DND-41 (cell line): ENCODE results near the gene DCTN3.

ENCODE experiments used
- ATAC-seq: fragments of 200-7000 bp; cut with Tn5 transposase; 3 replicates; pipeline ENCODE4 v1.9.1; 2021; ENCODE audit warnings: low read depth; ENCODE audit not compliant: insufficient read depth
- DNase-seq: peaks from one replicate; pipeline ENCODE4 v3.0.0-alpha.2; 2020
- H2AFZ ChIP-seq: 2 replicates; pipeline ENCODE4 v1.6.0; 2012; ENCODE audit warnings: low read depth, low read length
- H3K27ac ChIP-seq: 2 replicates; pipeline ENCODE4 v1.5.1; 2012; ENCODE audit warnings: low read length, inconsistent platforms
- H3K27me3 ChIP-seq: fragments of 200-600 bp; sonication (generic); 2 replicates; pipeline ENCODE4 v1.6.0; 2012; ENCODE audit warnings: low read length, mild to moderate bottlenecking, inconsistent platforms; ENCODE audit not compliant: insufficient read depth, poor library complexity
- H3K36me3 ChIP-seq: 2 replicates; pipeline ENCODE4 v1.5.1; 2012; ENCODE audit warnings: low read length, inconsistent platforms; ENCODE audit not compliant: insufficient read depth
- H3K4me1 ChIP-seq: 2 replicates; pipeline ENCODE4 v1.5.1; 2012; ENCODE audit warnings: mild to moderate bottlenecking, low read length; ENCODE audit not compliant: insufficient read depth
- H3K4me2 ChIP-seq: 2 replicates; pipeline ENCODE4 v1.6.0; 2012; ENCODE audit warnings: mild to moderate bottlenecking, moderate library complexity, low read length, inconsistent platforms; ENCODE audit not compliant: insufficient read depth
- H3K4me3 ChIP-seq, 2 experiments: fragments of 200-600 bp in 1 of 2; shearing (Covaris generic) in 1 of 2; 2 replicates each; pipeline ENCODE4 v1.5.1; 2012 to 2016; ENCODE audit warnings: inconsistent platforms in 2 of 2, low read length in 2 of 2, mild to moderate bottlenecking in 2 of 2, low read depth in 1 of 2, moderate library complexity in 1 of 2
- H3K79me2 ChIP-seq: 2 replicates; pipeline ENCODE4 v1.6.0; 2012; ENCODE audit warnings: low read length, inconsistent platforms; ENCODE audit not compliant: insufficient read depth
- H3K9ac ChIP-seq: 2 replicates; pipeline ENCODE4 v1.6.0; 2012; ENCODE audit warnings: low read depth, mild to moderate bottlenecking, inconsistent platforms, low read length, moderate library complexity
- H3K9me3 ChIP-seq: 2 replicates; pipeline ENCODE4 v1.5.1; 2012; ENCODE audit warnings: low read length, moderate library complexity, mild to moderate bottlenecking, inconsistent platforms; ENCODE audit not compliant: insufficient read depth, severe bottlenecking
- H4K20me1 ChIP-seq: 2 replicates; pipeline ENCODE4 v1.6.0; 2012; ENCODE audit warnings: low read length; ENCODE audit not compliant: insufficient read depth
- CTCF ChIP-seq: IDR thresholded peaks from 2 replicates; pipeline ENCODE4 v1.5.1; 2012; ENCODE audit warnings: borderline replicate concordance, low read length, moderate library complexity, mild to moderate bottlenecking; ENCODE audit not compliant: poor library complexity, severe bottlenecking; ENCODE audit errors: extremely low read depth
- EZH2 ChIP-seq: IDR thresholded peaks from 3 replicates; pipeline ENCODE4 v1.6.1; 2012; ENCODE audit warnings: borderline replicate concordance, low read depth, mild to moderate bottlenecking, moderate library complexity, low read length, inconsistent platforms; ENCODE audit not compliant: severe bottlenecking

DCTN3 gene

GRCh38 chr9:34659592-34660253 lies 39.4 kb upstream of the DCTN3 start:
- no peaks in the 10 kb centered on the region for H3K27me3 ChIP-seq

GRCh38 chr9:34658461-34658860 lies 38.2 kb upstream of the DCTN3 start:
- Histone ChIP-seq H3K9me3 (no peaks in the 10 kb centered on the region), H3K27me3 (no peaks in the 10 kb centered on the region), H4K20me1 (no peaks in the 10 kb centered on the region), H3K4me3 (no peak overlapping the region), H3K4me2 (no peak overlapping the region), H2AFZ (no peak overlapping the region), H3K9ac (no peak overlapping the region), H3K36me3 (no peaks in the 10 kb centered on the region), H3K27ac (no peak overlapping the region), H3K79me2 (no peaks in the 10 kb centered on the region), H3K4me1 (peaks cover 14% of the 10 kb centered on the region)
- no peak for DNase-seq
- TF ChIP-seq CTCF = no peak
- no peak for TF ChIP-seq EZH2
- no peak for ATAC-seq

More at GRCh38 chr9:34659592-34660253, 39.4 kb upstream of the DCTN3 start:
- Histone ChIP-seq H4K20me1 (no peaks in the 10 kb centered on the region), H3K4me2 (no peak overlapping the region), H3K36me3 (no peaks in the 10 kb centered on the region), H3K9me3 (no peaks in the 10 kb centered on the region), H3K9ac (no peak overlapping the region), H2AFZ (no peak overlapping the region), H3K79me2 (no peaks in the 10 kb centered on the region), H3K27ac (no peak overlapping the region), H3K4me1 (peaks cover 21% of the 10 kb centered on the region), H3K4me3 (no peak overlapping the region)
- no peak for ATAC-seq
- TF ChIP-seq EZH2 (no peak), CTCF (no peak)
- no peak for DNase-seq

- Histone ChIP-seq H3K27ac (no peak overlapping the region), H2AFZ (no peak overlapping the region), H3K79me2 (no peaks in the 10 kb centered on the region), H3K36me3 (no peaks in the 10 kb centered on the region), H4K20me1 (no peaks in the 10 kb centered on the region), H3K4me3 (no peak overlapping the region), H3K4me1 (no peaks in the 10 kb centered on the region), H3K9ac (no peak overlapping the region), H3K27me3 (no peaks in the 10 kb centered on the region), H3K4me2 (no peak overlapping the region), H3K9me3 (no peaks in the 10 kb centered on the region)
- ATAC-seq = no peak
- no peak for TF ChIP-seq CTCF
- TF ChIP-seq EZH2 = no peak
- no peak for DNase-seq
These were observed 36.7 kb upstream of the DCTN3 start for GRCh38 chr9:34656992-34657391.

GRCh38 chr9:34655394-34655793 lies 35.1 kb upstream of the DCTN3 start:
- H3K27ac ChIP-seq = no peak overlapping the region
- H2AFZ ChIP-seq = no peak overlapping the region
- H3K9ac ChIP-seq = no peak overlapping the region
- H4K20me1 ChIP-seq = no peaks in the 10 kb centered on the region
- 0 out of 2 replicates have a peak, but pooled peaks cover 2% of the 10 kb centered on the region for H3K36me3 ChIP-seq
- no peaks in the 10 kb centered on the region for H3K27me3 ChIP-seq
- no peak for DNase-seq
- H3K79me2 ChIP-seq = no peaks in the 10 kb centered on the region
- H3K9me3 ChIP-seq = no peaks in the 10 kb centered on the region
- H3K4me3 ChIP-seq = no peak overlapping the region
- TF ChIP-seq EZH2 (no peak), CTCF (no peak)
- H3K4me1 ChIP-seq = no peaks in the 10 kb centered on the region
- ATAC-seq = no peak
- H3K4me2 ChIP-seq = no peak overlapping the region
